HL-60 (cell line): ENCODE results near the gene BGN.

Experiments used
- DNase-seq, 2 experiments: peaks; one replicate each; pipeline ENCODE4 v3.0.0-alpha.2; 2010 to 2020; ENCODE audit warnings: low read depth in 1 of 2, low spot score in 1 of 2
- H3K27ac ChIP-seq: fragments of 250-450 bp; sonication (Bioruptor Pico); replicated peaks from 2 replicates; pipeline ENCODE4 v1.5.1; 2020; ENCODE audit warnings: mild to moderate bottlenecking, moderate library complexity
- H3K27me3 ChIP-seq: fragments of 250-450 bp; sonication (Bioruptor Pico); 2 replicates; pipeline ENCODE4 v1.5.1; 2021; ENCODE audit warnings: mild to moderate bottlenecking, moderate library complexity; ENCODE audit not compliant: insufficient read depth, poor library complexity, severe bottlenecking
- H3K4me3 ChIP-seq: replicated peaks from 2 replicates; pipeline ENCODE4 v1.5.1; 2011; ENCODE audit warnings: mild to moderate bottlenecking, control low read depth, low read length; ENCODE audit not compliant: insufficient read depth
- GABPA ChIP-seq: IDR thresholded peaks from 2 replicates; pipeline ENCODE4 v1.6.1; 2012; ENCODE audit warnings: low read depth
- POLR2AphosphoS5 ChIP-seq: IDR thresholded peaks from 2 replicates; pipeline ENCODE4 v1.6.1; 2012; ENCODE audit warnings: low read depth
- SPI1 ChIP-seq: IDR thresholded peaks from 2 replicates; pipeline ENCODE4 v1.6.1; 2012; ENCODE audit warnings: low read depth, mild to moderate bottlenecking, borderline replicate concordance
- TF ChIP-seq, protein P1 (sequence below): IDR thresholded peaks from 2 replicates; pipeline ENCODE4 v1.6.1; 2012; ENCODE audit warnings: low read depth; ENCODE audit not compliant: insufficient replicate concordance
- TF ChIP-seq, protein P2 (sequence below): IDR thresholded peaks from one replicate; pipeline ENCODE4 v1.5.1; 2011; ENCODE audit warnings: low read length, control low read depth, inconsistent platforms; ENCODE audit not compliant: insufficient read depth

Gene BGN

DNA sequence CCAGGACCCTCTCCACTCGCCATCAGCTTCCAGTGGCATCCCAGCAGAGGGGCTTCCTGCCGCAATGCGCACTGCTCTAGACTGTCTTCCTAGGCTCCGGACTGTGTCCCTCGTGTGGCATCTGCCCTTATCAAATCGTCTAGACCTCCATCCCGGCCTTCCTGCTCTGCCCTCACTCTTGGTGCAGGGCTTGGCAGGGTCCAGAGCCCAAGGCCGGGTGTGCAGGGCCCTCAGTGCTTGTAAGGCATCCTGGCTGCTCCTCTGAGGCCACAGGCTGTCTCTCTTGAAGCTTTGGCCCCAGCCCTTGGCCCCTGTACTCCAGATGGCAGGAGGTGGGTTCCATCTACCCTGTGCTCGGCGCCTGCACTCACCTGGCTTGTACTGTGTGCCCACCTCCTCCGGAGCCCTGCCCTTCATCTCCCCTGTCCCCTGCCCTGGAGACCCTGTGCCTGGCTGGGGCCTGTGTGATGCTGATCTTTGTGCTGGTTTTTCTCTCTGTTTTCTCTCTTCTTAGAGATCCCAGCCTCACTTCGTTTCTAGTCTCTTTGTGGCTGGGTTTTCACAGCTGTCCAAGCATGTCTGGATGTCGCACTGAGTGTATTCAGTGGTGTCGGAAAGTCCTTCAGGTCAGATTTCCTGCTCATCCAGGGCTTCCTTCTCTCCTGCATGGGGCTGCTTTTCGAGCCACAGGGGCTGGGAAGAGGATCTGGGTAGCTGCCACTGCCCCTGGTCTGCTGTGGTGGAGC lies 45.2 kb upstream of the BGN start:
- no peaks in the 10 kb centered on the region for H3K27me3 ChIP-seq
- no peak overlapping the region for H3K4me3 ChIP-seq
- H3K27ac ChIP-seq: no peak overlapping the region
- no peak for DNase-seq
- no peak for TF ChIP-seq GABPA
- TF ChIP-seq, protein P1, sequence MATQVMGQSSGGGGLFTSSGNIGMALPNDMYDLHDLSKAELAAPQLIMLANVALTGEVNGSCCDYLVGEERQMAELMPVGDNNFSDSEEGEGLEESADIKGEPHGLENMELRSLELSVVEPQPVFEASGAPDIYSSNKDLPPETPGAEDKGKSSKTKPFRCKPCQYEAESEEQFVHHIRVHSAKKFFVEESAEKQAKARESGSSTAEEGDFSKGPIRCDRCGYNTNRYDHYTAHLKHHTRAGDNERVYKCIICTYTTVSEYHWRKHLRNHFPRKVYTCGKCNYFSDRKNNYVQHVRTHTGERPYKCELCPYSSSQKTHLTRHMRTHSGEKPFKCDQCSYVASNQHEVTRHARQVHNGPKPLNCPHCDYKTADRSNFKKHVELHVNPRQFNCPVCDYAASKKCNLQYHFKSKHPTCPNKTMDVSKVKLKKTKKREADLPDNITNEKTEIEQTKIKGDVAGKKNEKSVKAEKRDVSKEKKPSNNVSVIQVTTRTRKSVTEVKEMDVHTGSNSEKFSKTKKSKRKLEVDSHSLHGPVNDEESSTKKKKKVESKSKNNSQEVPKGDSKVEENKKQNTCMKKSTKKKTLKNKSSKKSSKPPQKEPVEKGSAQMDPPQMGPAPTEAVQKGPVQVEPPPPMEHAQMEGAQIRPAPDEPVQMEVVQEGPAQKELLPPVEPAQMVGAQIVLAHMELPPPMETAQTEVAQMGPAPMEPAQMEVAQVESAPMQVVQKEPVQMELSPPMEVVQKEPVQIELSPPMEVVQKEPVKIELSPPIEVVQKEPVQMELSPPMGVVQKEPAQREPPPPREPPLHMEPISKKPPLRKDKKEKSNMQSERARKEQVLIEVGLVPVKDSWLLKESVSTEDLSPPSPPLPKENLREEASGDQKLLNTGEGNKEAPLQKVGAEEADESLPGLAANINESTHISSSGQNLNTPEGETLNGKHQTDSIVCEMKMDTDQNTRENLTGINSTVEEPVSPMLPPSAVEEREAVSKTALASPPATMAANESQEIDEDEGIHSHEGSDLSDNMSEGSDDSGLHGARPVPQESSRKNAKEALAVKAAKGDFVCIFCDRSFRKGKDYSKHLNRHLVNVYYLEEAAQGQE: no peak
- TF ChIP-seq SPI1: no peak

DNA sequence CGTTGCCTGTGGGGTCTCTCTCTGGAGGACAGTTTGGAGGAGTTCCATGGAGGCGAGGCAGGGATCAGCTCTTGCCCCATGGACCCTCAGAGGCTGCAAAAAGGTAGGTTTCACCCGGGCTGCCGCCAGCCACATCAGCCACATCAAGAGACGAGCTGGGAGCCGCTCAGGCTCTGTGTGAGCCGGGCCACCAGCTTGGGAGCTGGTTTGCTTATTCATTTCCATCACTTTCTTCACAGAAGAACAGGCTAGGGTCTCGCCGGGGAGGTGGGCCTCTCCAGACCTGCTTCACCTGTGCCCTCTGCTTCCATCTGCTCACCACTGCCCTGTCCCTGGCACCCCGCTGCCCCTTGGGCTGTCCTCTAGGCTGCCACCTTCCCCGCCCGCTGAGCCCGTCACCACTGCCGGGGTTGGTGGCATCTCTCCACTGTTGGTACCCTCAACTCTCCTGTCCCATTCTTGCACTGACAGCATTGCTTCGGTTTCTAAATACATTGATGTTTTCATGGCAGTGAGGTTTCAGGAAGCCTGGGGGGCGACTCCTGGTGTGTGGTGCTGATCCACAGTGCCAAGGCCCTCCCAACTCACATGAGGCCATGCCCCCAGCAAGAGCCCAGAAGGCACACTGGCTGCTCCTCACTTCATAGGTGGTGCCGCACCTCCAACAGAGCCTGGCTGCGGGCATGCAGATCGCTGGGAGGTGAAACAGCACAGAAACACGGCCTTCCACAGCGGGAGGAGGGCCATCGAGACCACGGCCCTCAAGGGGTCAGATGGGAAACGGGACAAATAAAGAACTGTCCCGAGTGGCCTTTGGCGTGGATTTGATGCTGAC lies 44.4 kb upstream of the BGN start:
- no peak for DNase-seq
- TF ChIP-seq GABPA: no peak
- TF ChIP-seq, protein P1: no peak
- TF ChIP-seq POLR2AphosphoS5: no peak
- TF ChIP-seq, protein P2, sequence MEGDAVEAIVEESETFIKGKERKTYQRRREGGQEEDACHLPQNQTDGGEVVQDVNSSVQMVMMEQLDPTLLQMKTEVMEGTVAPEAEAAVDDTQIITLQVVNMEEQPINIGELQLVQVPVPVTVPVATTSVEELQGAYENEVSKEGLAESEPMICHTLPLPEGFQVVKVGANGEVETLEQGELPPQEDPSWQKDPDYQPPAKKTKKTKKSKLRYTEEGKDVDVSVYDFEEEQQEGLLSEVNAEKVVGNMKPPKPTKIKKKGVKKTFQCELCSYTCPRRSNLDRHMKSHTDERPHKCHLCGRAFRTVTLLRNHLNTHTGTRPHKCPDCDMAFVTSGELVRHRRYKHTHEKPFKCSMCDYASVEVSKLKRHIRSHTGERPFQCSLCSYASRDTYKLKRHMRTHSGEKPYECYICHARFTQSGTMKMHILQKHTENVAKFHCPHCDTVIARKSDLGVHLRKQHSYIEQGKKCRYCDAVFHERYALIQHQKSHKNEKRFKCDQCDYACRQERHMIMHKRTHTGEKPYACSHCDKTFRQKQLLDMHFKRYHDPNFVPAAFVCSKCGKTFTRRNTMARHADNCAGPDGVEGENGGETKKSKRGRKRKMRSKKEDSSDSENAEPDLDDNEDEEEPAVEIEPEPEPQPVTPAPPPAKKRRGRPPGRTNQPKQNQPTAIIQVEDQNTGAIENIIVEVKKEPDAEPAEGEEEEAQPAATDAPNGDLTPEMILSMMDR: no peak
- no peak for TF ChIP-seq SPI1
- Histone ChIP-seq H3K27ac (no peak overlapping the region), H3K4me3 (no peak overlapping the region), H3K27me3 (no peaks in the 10 kb centered on the region)

DNA sequence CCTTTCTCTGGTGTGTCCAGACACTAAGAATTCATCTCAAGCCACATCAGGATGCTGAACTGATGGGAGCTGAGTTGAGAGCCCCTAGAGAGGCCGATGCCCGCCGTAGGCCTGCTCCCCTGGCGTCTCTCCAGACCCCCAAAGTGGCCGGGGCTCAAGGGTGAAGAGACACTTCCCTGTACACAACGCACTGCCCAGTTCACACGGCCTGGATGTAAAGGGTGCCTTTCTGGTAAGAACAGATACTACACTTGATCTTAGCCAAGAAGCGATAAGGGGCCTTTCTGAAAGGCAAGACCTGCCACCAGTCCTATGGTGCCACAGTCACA lies 43.9 kb upstream of the BGN start:
- no peak overlapping the region for H3K27ac ChIP-seq
- no peak overlapping the region for H3K4me3 ChIP-seq
- H3K27me3 ChIP-seq: no peaks in the 10 kb centered on the region
- no peak for DNase-seq
- TF ChIP-seq, protein P2: no peak
- TF ChIP-seq POLR2AphosphoS5: no peak
- TF ChIP-seq, protein P1: no peak
- no peak for TF ChIP-seq GABPA
- TF ChIP-seq SPI1: no peak
